Stomach (tissue), 9 donors: ENCODE data around the gene TSKU. TPM values are rescaled to one million over a fixed set of nuclear protein-coding genes. Genes with fewer than 3 reads are reported as not detected.

Experiments used
- DNase-seq, 2 donors: peaks; one replicate each; pipeline versions ENCODE4 v3.0.0 to v3.0.0-alpha.2; 2013 to 2019
- H3K27ac ChIP-seq, 5 donors: fragments of 200-600 bp in 4 of 5; sonication (generic) in 4 of 5; one replicate each; pipeline ENCODE4 v1.5.1; 2013 to 2019; ENCODE audit warnings: mild to moderate bottlenecking in 1 of 5, moderate library complexity in 1 of 5
- H3K27me3 ChIP-seq, 3 donors: fragments of 200-600 bp; sonication (generic); one replicate each; pipeline ENCODE4 v1.5.1; 2017 to 2019; ENCODE audit warnings: mixed run types in 1 of 3
- H3K36me3 ChIP-seq, 4 donors: fragments of 200-600 bp; sonication (generic); 1 replicate in 3 of 4; 2 replicates in 1 of 4; pipeline ENCODE4 v1.5.1; 2016 to 2019
- H3K4me1 ChIP-seq, 4 donors: fragments of 200-600 bp; sonication (generic); one replicate each; pipeline ENCODE4 v1.5.1; 2016 to 2019
- H3K4me3 ChIP-seq, 4 donors: fragments of 200-600 bp; sonication (generic) in 3 of 4; one replicate each; pipeline ENCODE4 v1.5.1; 2016 to 2019; ENCODE audit warnings: mild to moderate bottlenecking in 1 of 4
- H3K9me3 ChIP-seq, 4 donors: fragments of 200-600 bp; sonication (generic); one replicate each; pipeline ENCODE4 v1.5.1; 2016 to 2019
- EP300 ChIP-seq: sonication (generic); formaldehyde crosslinking; IDR thresholded peaks from one replicate; pipeline ENCODE4 v1.6.1; 2017; ENCODE audit warnings: antibody characterized with exemption
- POLR2A ChIP-seq, 4 donors: fragments of 450-650 bp; IDR thresholded peaks; one replicate each; pipeline ENCODE4 v1.6.1; 2016; ENCODE audit warnings: antibody characterized with exemption in 4 of 4, control low read depth in 2 of 4, mild to moderate bottlenecking in 1 of 4, moderate library complexity in 1 of 4
- POLR2AphosphoS5 ChIP-seq, 3 donors: sonication (generic); formaldehyde crosslinking; IDR thresholded peaks; one replicate each; pipeline ENCODE4 v1.6.1; 2016; ENCODE audit warnings: antibody characterized with exemption in 3 of 3
- WGBS, 5 donors: extraction: QIAGEN DNeasy Blood & Tissue Kit in 3 of 5; methylation state at CpG; one replicate each; pipeline versions ENCODE4 v1.1.5 to v1.1.7; 2013 to 2018; 5-methylcytosine and 5-hydroxymethylcytosine counted together
- intact Hi-C: fragments of 100-400 bp; cut with DNase I; formaldehyde crosslinking; loops from one replicate; pipeline ENCODE4 v1.15.1; 2023; ENCODE audit warnings: low total_unique reads
- polyA plus RNA-seq, 3 donors: library from polyadenylated mRNA; stranded (reverse); fragments of 200-250 nt; gene quantifications; one replicate each; pipeline ENCODE4 v1.2.3, GENCODE V29; 2013
- total RNA-seq, 5 donors: library from RNA; depleted of rRNA; stranded (reverse); fragments of >200 nt; gene quantifications; one replicate each; pipeline versions ENCODE4 v1.1.0 to v1.2.3, GENCODE V29; 2014 to 2016
- TF ChIP-seq, protein P1 (sequence below), 7 experiments: fragments of 450-650 bp in 4 of 7; fragments of 200-600 bp in 3 of 7; sonication (generic) in 3 of 7; IDR thresholded peaks; one replicate each; pipeline ENCODE4 v1.5.1; 2016 to 2019; ENCODE audit warnings: antibody characterized with exemption in 7 of 7, control low read depth in 2 of 7, mild to moderate bottlenecking in 1 of 7
- donor health status: healthy with polysubstance abuse.
- donor health status: Bipolar disorder and iron deficiency.
- donor health status: healthy.

TSKU gene
- total and polyA plus RNA-seq, 8 donors: 11.1 to 114 (median 19.7) TPM

DNA sequence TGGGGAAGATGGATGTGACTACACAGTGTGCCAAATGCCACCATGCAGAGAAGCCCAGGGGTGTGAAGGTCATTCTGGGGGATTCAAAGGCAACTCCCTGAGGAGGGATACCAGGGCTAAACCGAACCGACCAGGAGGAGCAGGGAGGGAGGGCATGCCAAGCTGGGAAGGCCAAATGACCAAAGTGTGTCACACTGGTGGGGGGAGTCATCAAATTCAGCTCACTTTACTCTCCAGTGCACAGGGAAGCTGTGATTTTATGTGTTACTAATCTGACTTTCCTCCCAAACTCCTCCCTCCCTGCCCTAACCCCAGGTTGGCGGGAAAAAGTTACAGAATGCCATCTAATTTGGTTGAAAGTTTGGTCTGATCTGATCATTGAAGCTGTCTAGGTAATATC is 29.7 kb upstream of the TSKU start:
- TF ChIP-seq, protein P1, sequence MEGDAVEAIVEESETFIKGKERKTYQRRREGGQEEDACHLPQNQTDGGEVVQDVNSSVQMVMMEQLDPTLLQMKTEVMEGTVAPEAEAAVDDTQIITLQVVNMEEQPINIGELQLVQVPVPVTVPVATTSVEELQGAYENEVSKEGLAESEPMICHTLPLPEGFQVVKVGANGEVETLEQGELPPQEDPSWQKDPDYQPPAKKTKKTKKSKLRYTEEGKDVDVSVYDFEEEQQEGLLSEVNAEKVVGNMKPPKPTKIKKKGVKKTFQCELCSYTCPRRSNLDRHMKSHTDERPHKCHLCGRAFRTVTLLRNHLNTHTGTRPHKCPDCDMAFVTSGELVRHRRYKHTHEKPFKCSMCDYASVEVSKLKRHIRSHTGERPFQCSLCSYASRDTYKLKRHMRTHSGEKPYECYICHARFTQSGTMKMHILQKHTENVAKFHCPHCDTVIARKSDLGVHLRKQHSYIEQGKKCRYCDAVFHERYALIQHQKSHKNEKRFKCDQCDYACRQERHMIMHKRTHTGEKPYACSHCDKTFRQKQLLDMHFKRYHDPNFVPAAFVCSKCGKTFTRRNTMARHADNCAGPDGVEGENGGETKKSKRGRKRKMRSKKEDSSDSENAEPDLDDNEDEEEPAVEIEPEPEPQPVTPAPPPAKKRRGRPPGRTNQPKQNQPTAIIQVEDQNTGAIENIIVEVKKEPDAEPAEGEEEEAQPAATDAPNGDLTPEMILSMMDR (IDR thresholded peaks at IDR 0.05): no peak
- TF ChIP-seq POLR2A (IDR thresholded peaks at IDR 0.05): no peak
- TF ChIP-seq POLR2AphosphoS5 (IDR thresholded peaks at IDR 0.05): no peak
- no peak for TF ChIP-seq EP300
- intact Hi-C loops: no loop called here
- no peak for DNase-seq
- Histone ChIP-seq H3K4me3 (no peak overlapping the region), H3K4me1 (peaks cover 9 to 27% (median 15%) of the 10 kb centered on the region in 4 donors), H3K36me3 (no peaks in the 10 kb centered on the region), H3K9me3 (no peaks in the 10 kb centered on the region), H3K27me3 (no peaks in the 10 kb centered on the region), H3K27ac (peak overlapping the region in 1 of 5 donors; percentile 70)
- 88 to 98% (median 95%) methylated on average over 3 of the region's 3 CpGs for WGBS, 5 donors

DNA sequence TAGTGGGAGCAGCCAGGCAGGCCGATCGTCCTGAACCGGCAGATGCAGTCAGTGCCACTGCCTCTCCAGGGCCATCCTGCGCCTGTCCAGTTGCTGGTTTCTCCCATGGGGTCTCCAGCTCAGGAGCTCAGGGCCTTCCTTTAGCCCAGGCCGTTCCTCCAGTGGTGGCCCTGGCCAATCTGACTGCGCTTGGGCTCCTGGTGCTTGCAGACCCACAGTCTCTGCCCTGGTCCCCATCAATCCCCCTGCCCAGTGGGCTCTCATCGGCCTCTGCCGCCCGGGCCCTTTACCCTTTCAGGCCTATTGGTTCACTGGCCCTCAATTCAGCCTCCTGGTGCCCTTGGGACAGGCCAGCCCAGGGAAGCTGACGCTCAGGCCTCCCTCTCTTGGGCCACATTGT is 29.2 kb upstream of the TSKU start:
- Histone ChIP-seq H3K9me3 (no peaks in the 10 kb centered on the region), H3K27ac (no peak overlapping the region), H3K27me3 (no peaks in the 10 kb centered on the region), H3K4me1 (peaks cover 9 to 22% (median 15%) of the 10 kb centered on the region in 4 donors), H3K4me3 (no peak overlapping the region), H3K36me3 (no peaks in the 10 kb centered on the region)
- TF ChIP-seq POLR2AphosphoS5 (IDR thresholded peaks at IDR 0.05) (no peak), POLR2A (IDR thresholded peaks at IDR 0.05) (no peak), EP300 (no peak)
- TF ChIP-seq, protein P1 (IDR thresholded peaks at IDR 0.05): no peak
- no peak for DNase-seq
- 83 to 98% (median 96%) methylated on average over 8 to 10 of the region's 10 CpGs for WGBS, 5 donors
- intact Hi-C loops: no loop called here

DNA sequence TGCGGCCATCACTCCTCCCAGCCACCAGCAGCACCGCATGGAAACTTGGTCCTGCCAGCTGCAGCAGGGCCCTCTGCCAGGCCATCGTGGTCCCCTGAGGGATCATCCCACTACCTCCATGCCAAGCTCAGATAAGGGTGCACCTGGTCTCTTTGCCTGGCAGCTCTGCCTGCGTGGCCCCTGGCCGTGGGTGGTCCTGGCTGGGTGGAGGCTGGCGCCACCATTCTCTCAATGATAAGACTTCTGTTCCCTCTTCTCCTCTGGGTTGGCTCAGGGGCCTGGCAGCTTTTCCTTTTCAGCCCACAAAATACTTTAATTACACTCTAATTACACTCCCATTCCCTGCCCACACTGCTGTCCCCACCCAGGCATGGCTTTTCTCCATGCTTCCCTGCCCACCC is 26.8 kb upstream of the TSKU start:
- no peaks in the 10 kb centered on the region for H3K9me3 ChIP-seq
- no peak for TF ChIP-seq POLR2AphosphoS5 (IDR thresholded peaks at IDR 0.05)
- TF ChIP-seq EP300: no peak
- TF ChIP-seq, protein P1 (IDR thresholded peaks at IDR 0.05): no peak
- no peak for TF ChIP-seq POLR2A (IDR thresholded peaks at IDR 0.05)
- DNase-seq: no peak
- intact Hi-C loops: no loop called here
- H3K4me3 ChIP-seq: no peak overlapping the region
- H3K36me3 ChIP-seq: no peaks in the 10 kb centered on the region
- WGBS, 5 donors: 27 to 66% (median 45%) methylated on average over 5 to 6 of the region's 6 CpGs
- H3K4me1 ChIP-seq: peaks cover 9 to 18% (median 14%) of the 10 kb centered on the region in 4 donors
- H3K27me3 ChIP-seq: no peaks in the 10 kb centered on the region
- H3K27ac ChIP-seq: no peak overlapping the region

DNA sequence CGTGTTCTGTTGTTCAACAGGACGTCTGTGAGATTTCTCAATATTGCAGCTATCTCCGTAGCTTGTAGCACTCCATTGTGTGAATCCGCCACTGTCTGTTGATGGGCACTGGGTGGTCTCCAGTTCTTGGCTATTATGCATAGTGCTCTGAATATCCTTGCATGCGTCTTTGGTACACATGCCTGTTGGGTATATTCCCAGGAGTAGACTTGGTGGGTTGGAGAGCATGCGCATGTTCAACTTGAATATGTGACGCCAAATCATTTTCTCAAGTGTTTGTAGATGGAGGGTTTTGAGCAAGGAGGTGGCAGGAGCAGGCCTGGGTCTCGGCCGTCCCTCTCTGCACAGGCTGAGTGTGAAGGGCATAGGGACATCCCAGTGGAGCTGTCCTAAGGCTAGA is 24.8 kb upstream of the TSKU start:
- H3K36me3 ChIP-seq: no peaks in the 10 kb centered on the region
- intact Hi-C loops: no loop called here
- H3K27me3 ChIP-seq: no peaks in the 10 kb centered on the region
- no peaks in the 10 kb centered on the region for H3K9me3 ChIP-seq
- no peak for DNase-seq
- no peak overlapping the region for H3K4me3 ChIP-seq
- H3K4me1 ChIP-seq: peaks cover under 1 to 9% (median 4%) of the 10 kb centered on the region in 4 donors
- 90 to 97% (median 96%) methylated on average over 9 of the region's 9 CpGs for WGBS, 5 donors
- H3K27ac ChIP-seq: no peak overlapping the region
- TF ChIP-seq POLR2A (IDR thresholded peaks at IDR 0.05) (no peak), EP300 (no peak), POLR2AphosphoS5 (IDR thresholded peaks at IDR 0.05) (no peak)
- TF ChIP-seq, protein P1 (IDR thresholded peaks at IDR 0.05): no peak
